Thymus (tissue), 11 donors: Measurements from ENCODE around the gene HAUS7. TPM values are rescaled to one million over a fixed set of nuclear protein-coding genes. Genes with fewer than 3 reads are reported as not detected.

Experiments
- DNase-seq, 9 donors: peaks; one replicate each; pipeline ENCODE4 v3.0.0-alpha.2; 2013; ENCODE audit warnings: low spot score in 9 of 9, low read depth in 6 of 9, missing footprints in 1 of 9
- H3K27ac ChIP-seq, 2 donors: one replicate each; pipeline ENCODE4 v1.5.1; 2013; ENCODE audit warnings: control low read depth in 1 of 2, low read depth in 1 of 2, low read length in 1 of 2, mild to moderate bottlenecking in 1 of 2, moderate library complexity in 1 of 2
- H3K27me3 ChIP-seq, 2 donors: one replicate each; pipeline ENCODE4 v1.5.1; 2013; ENCODE audit warnings: low read length in 1 of 2; ENCODE audit not compliant: control insufficient read depth in 2 of 2, insufficient read depth in 1 of 2
- H3K36me3 ChIP-seq, 2 donors: one replicate each; pipeline ENCODE4 v1.5.1; 2013; ENCODE audit warnings: low read length in 1 of 2, mild to moderate bottlenecking in 1 of 2, moderate library complexity in 1 of 2; ENCODE audit not compliant: control insufficient read depth in 2 of 2, insufficient read depth in 2 of 2
- H3K4me1 ChIP-seq, 2 donors: one replicate each; pipeline ENCODE4 v1.5.1; 2013; ENCODE audit warnings: low read length in 2 of 2; ENCODE audit not compliant: control insufficient read depth in 2 of 2, insufficient read depth in 2 of 2
- H3K4me3 ChIP-seq, 2 donors: one replicate each; pipeline ENCODE4 v1.5.1; 2013; ENCODE audit warnings: low read length in 2 of 2, control low read depth in 1 of 2, mild to moderate bottlenecking in 1 of 2
- H3K9me3 ChIP-seq, 2 donors: one replicate each; pipeline ENCODE4 v1.5.1; 2013; ENCODE audit warnings: low read length in 1 of 2, mild to moderate bottlenecking in 1 of 2; ENCODE audit not compliant: control insufficient read depth in 2 of 2, insufficient read depth in 1 of 2
- WGBS: extraction: QIAGEN DNeasy Blood & Tissue Kit; methylation state at CpG from one replicate; pipeline ENCODE4 v1.1.7; 2013; 5-methylcytosine and 5-hydroxymethylcytosine counted together
- polyA plus RNA-seq: library from polyadenylated mRNA; stranded (reverse); fragments of 200-250 nt; gene quantifications from one replicate; pipeline ENCODE4 v1.2.3, GENCODE V29; 2013
- total RNA-seq: library from RNA; stranded (reverse); fragments of 120-200 nt; gene quantifications from one replicate; pipeline ENCODE4 v1.2.4, GENCODE V29; 2013
- donor health status: healthy.

The HAUS7 gene
- total and polyA plus RNA-seq, 2 donors, result 19.1 to 47.6 TPM

GRCh38 chrX:153457136-153457825 is 13.1 kb downstream of the HAUS7 start:
- Histone ChIP-seq H3K27me3 (no peaks in the 10 kb centered on the region), H3K4me1 (no peaks in the 10 kb centered on the region), H3K27ac (no peak overlapping the region), H3K9me3 (no peaks in the 10 kb centered on the region), H3K4me3 (no peak overlapping the region), H3K36me3 (peaks cover 6 to 28% of the 10 kb centered on the region in 2 donors)
- WGBS, result 97% methylated on average over 18 of the region's 18 CpGs
- DNase-seq, result no peak

DNA sequence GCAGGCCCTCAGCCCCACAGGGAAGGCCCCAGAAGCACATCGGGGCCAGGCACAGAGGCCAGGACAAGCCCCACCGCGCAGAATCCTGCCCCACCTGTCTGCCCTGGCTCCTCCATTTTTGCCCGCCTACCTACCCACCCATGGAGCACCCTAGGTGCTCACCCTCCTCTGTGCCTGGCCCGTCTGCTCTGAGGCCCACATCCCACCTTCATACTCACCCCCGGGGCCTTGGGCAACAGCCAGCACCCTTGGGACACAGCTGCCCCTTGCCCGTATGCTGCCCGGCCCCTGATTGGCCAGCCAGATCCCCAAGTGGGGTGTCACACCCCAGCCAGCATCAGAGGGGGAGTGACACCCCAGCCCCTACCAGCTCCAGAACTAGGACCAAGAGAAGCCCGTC is 13.7 kb downstream of the HAUS7 start:
- Histone ChIP-seq H3K27me3 (no peaks in the 10 kb centered on the region), H3K9me3 (no peaks in the 10 kb centered on the region), H3K4me3 (no peak overlapping the region), H3K36me3 (peaks cover 6 to 26% of the 10 kb centered on the region in 2 donors), H3K4me1 (no peaks in the 10 kb centered on the region), H3K27ac (no peak overlapping the region)
- 97% methylated on average over 9 of the region's 9 CpGs for WGBS
- DNase-seq, result no peak

DNA sequence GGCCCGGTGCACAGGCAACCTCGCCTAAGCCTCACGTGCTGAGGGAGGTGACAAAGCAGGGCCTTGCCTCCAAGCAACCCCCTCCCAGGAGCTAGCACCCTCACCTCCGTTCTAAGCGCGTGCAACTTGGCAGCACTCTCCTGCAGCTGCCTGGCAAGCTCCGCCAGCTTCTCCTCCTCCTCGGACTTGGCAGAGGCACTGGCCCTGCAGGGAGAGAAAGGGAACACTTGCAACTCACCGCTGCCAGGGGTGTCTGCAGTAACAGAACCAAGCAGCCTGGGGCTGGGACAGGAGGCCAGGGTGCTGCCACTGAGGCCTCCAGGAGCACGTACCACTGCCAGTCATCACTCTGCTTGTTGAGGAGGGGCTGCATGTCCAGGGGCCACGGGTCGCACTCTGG is 14.2 kb downstream of the HAUS7 start:
- no peaks in the 10 kb centered on the region for H3K27me3 ChIP-seq
- no peak overlapping the region for H3K4me3 ChIP-seq
- 98% methylated on average over 12 of the region's 12 CpGs for WGBS
- H3K36me3 ChIP-seq, result peaks cover 6 to 26% of the 10 kb centered on the region in 2 donors
- H3K27ac ChIP-seq, result no peak overlapping the region
- no peak for DNase-seq
- H3K4me1 ChIP-seq, result no peaks in the 10 kb centered on the region
- H3K9me3 ChIP-seq, result no peaks in the 10 kb centered on the region

DNA sequence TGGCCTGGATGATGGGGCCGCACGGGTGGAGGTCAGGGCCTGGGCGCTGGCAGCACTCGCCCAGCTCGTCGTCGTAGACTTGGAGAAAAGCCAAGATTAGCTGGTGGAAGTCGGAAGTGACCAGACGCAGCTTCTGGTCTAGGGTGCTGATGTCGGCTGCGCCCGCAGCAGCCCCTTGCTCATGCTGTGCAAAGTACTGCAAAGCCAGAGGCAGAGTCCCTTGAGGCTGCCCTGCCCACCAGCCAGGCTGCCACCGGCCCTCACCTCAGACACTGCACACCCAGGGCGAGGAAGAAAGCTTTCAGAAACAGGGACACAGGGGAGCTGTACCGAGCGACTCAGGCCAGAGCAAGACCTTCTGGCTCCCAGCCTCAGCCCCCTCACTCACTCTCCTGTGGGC is 14.8 kb downstream of the HAUS7 start:
- over 99% methylated on average over 16 of the region's 16 CpGs for WGBS
- H3K4me1 ChIP-seq, result no peaks in the 10 kb centered on the region
- no peaks in the 10 kb centered on the region for H3K9me3 ChIP-seq
- no peak overlapping the region for H3K4me3 ChIP-seq
- DNase-seq, result no peak
- no peaks in the 10 kb centered on the region for H3K27me3 ChIP-seq
- no peak overlapping the region for H3K27ac ChIP-seq
- H3K36me3 ChIP-seq, result peaks cover 6 to 26% of the 10 kb centered on the region in 2 donors

DNA sequence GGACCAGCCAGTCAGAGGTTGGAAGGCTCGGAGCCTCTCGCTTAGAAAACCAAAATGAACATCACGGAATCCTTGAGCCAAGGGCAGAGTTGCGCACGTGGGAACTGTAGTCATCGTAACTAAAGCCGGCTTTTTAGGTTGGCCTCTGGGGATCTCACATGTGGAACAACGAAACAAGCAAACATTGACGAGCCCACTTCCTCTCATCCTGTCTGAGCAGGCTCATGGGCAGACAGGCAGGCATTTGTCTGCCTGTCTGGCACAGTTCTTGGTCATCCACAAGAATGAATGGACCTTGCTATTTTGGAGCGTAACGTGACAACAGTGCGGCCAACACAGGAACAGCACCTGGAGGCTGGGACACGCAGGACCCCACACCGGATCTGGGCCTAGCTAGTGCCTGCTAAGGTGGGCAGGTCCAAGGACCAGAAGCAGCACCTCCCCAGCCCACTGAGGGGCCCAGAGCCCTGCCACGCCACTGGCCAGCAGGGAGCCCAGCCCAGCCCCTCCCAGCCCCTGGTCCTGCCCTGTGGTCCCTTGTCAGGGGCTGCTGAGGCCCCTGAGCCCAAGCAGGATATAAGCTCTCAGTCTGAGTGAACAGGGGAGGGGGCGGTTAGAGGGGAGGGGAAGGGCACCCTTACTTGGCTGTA is 15.3 kb downstream of the HAUS7 start:
- Histone ChIP-seq H3K4me3 (no peak overlapping the region), H3K27me3 (no peaks in the 10 kb centered on the region), H3K27ac (no peak overlapping the region), H3K9me3 (no peaks in the 10 kb centered on the region), H3K36me3 (peaks cover 6 to 26% of the 10 kb centered on the region in 2 donors), H3K4me1 (no peaks in the 10 kb centered on the region)
- WGBS, result 98% methylated on average over 16 of the region's 16 CpGs
- no peak for DNase-seq

- DNase-seq, result no peak
- Histone ChIP-seq H3K4me3 (no peak overlapping the region), H3K27me3 (no peaks in the 10 kb centered on the region), H3K9me3 (no peaks in the 10 kb centered on the region), H3K4me1 (no peaks in the 10 kb centered on the region), H3K27ac (no peak overlapping the region), H3K36me3 (peaks cover 3 to 25% of the 10 kb centered on the region in 2 donors)
- 97% methylated on average over 8 of the region's 8 CpGs for WGBS
Measured at GRCh38 chrX:153450949-153451277, 19.5 kb downstream of the HAUS7 start.

DNA sequence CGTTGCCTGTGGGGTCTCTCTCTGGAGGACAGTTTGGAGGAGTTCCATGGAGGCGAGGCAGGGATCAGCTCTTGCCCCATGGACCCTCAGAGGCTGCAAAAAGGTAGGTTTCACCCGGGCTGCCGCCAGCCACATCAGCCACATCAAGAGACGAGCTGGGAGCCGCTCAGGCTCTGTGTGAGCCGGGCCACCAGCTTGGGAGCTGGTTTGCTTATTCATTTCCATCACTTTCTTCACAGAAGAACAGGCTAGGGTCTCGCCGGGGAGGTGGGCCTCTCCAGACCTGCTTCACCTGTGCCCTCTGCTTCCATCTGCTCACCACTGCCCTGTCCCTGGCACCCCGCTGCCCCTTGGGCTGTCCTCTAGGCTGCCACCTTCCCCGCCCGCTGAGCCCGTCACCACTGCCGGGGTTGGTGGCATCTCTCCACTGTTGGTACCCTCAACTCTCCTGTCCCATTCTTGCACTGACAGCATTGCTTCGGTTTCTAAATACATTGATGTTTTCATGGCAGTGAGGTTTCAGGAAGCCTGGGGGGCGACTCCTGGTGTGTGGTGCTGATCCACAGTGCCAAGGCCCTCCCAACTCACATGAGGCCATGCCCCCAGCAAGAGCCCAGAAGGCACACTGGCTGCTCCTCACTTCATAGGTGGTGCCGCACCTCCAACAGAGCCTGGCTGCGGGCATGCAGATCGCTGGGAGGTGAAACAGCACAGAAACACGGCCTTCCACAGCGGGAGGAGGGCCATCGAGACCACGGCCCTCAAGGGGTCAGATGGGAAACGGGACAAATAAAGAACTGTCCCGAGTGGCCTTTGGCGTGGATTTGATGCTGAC is 20.0 kb downstream of the HAUS7 start:
- Histone ChIP-seq H3K4me3 (no peak overlapping the region), H3K9me3 (peaks cover 0 to under 1% of the 10 kb centered on the region in 2 donors), H3K27me3 (no peaks in the 10 kb centered on the region), H3K27ac (no peak overlapping the region), H3K4me1 (no peaks in the 10 kb centered on the region), H3K36me3 (peaks cover 3 to 19% of the 10 kb centered on the region in 2 donors)
- WGBS, result 99% methylated on average over 26 of the region's 26 CpGs
- no peak for DNase-seq

DNA sequence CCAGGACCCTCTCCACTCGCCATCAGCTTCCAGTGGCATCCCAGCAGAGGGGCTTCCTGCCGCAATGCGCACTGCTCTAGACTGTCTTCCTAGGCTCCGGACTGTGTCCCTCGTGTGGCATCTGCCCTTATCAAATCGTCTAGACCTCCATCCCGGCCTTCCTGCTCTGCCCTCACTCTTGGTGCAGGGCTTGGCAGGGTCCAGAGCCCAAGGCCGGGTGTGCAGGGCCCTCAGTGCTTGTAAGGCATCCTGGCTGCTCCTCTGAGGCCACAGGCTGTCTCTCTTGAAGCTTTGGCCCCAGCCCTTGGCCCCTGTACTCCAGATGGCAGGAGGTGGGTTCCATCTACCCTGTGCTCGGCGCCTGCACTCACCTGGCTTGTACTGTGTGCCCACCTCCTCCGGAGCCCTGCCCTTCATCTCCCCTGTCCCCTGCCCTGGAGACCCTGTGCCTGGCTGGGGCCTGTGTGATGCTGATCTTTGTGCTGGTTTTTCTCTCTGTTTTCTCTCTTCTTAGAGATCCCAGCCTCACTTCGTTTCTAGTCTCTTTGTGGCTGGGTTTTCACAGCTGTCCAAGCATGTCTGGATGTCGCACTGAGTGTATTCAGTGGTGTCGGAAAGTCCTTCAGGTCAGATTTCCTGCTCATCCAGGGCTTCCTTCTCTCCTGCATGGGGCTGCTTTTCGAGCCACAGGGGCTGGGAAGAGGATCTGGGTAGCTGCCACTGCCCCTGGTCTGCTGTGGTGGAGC is 20.8 kb downstream of the HAUS7 start:
- peaks cover 0 to 4% of the 10 kb centered on the region in 2 donors for H3K9me3 ChIP-seq
- H3K27ac ChIP-seq, result no peak overlapping the region
- H3K27me3 ChIP-seq, result no peaks in the 10 kb centered on the region
- WGBS, result 97% methylated on average over 15 of the region's 15 CpGs
- no peaks in the 10 kb centered on the region for H3K4me1 ChIP-seq
- H3K36me3 ChIP-seq, result peaks cover 0 to 14% of the 10 kb centered on the region in 2 donors
- no peak for DNase-seq
- no peak overlapping the region for H3K4me3 ChIP-seq
